Parathyroid adenoma (tissue), 2 donors: ENCODE data around the gene ZMIZ1.

Experiments
- H2AFZ ChIP-seq: fragments of 300-600 bp; sonication (generic); one replicate; pipeline ENCODE4 v1.7.0; 2017; ENCODE audit warnings: antibody characterized with exemption, mild to moderate bottlenecking
- H3K27ac ChIP-seq: fragments of 300-600 bp; sonication (generic); one replicate; pipeline ENCODE4 v1.7.0; 2017
- H3K27me3 ChIP-seq: fragments of 300-600 bp; sonication (generic); one replicate; pipeline ENCODE4 v1.7.0; 2017; ENCODE audit warnings: low read length; ENCODE audit not compliant: control insufficient read depth, insufficient read depth
- H3K36me3 ChIP-seq: fragments of 300-600 bp; sonication (generic); one replicate; pipeline ENCODE4 v1.7.0; 2017; ENCODE audit warnings: low read length; ENCODE audit not compliant: control insufficient read depth, insufficient read depth
- H3K4me1 ChIP-seq: fragments of 300-600 bp; sonication (generic); one replicate; pipeline ENCODE4 v1.7.0; 2017; ENCODE audit warnings: control low read depth
- H3K4me2 ChIP-seq: fragments of 300-600 bp; sonication (generic); one replicate; pipeline ENCODE4 v1.7.0; 2017; ENCODE audit warnings: low read length
- H3K4me3 ChIP-seq: fragments of 300-600 bp; sonication (generic); one replicate; pipeline ENCODE4 v1.7.0; 2017; ENCODE audit warnings: low read depth, low read length
- H3K79me2 ChIP-seq: fragments of 300-600 bp; sonication (generic); one replicate; pipeline ENCODE4 v1.7.0; 2017; ENCODE audit warnings: control low read depth
- H3K9ac ChIP-seq: fragments of 300-600 bp; sonication (generic); one replicate; pipeline ENCODE4 v1.7.0; 2017; ENCODE audit warnings: mild to moderate bottlenecking
- H3K9me3 ChIP-seq: fragments of 300-600 bp; sonication (generic); one replicate; pipeline ENCODE4 v1.7.0; 2017; ENCODE audit warnings: low read length; ENCODE audit not compliant: control insufficient read depth
- CTCF ChIP-seq: fragments of 300-600 bp; sonication (generic); IDR thresholded peaks from one replicate; pipeline ENCODE4 v1.7.0; 2017; ENCODE audit warnings: antibody characterized with exemption, mild to moderate bottlenecking
- donor health status: primary hyperparathyroidism.

Gene ZMIZ1

DNA sequence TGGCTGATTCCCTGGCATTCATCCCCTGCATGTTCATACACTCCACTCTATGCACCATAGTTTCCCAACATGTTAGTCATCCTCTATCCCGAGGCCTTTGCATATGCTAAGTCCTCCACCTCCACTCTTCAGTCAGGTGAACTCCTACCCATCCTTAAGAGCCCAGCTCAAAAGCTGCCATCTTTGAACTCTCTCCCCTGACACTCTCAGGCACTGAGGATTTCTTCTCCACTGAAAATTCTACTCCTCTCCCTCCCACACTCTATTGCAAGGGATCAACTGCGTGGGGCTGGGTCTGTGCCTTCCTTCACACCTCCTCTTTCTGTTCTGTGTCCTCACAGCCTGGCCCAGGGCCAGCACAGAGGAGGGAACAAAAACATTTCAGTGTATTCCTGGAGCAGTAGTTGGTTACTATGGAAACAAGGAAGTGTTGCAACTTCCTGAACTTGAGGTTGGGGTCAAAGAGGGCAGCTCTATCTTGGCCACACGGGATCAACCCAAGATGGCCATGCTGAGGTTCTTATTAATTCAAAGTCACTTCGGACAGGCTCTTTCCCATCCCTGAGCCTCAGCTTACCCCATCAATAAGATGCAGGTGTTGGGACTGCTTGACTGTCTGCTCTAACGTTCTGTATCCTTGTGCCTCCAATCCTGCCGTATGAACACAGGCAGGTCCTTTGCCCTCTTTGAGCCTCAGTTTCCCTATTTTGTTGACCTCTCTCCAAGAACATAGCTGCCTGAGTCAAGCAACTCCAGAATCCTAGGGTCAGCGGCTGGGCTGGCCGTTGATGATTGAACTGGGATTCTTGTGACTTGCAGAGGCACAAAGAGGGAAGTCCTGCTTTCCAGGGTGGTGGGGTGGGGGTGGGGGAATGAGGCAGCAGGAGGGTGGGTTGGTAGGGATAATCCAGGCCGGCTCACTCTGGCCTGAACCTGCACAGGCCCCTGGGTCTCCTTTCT lies 15.5 kb downstream of the ZMIZ1 start:
- Histone ChIP-seq H3K4me1 (peaks cover 18% of the 10 kb centered on the region), H3K79me2 (peaks cover 70% of the 10 kb centered on the region), H3K4me2 (no peak overlapping the region), H3K4me3 (no peak overlapping the region), H3K27me3 (no peaks in the 10 kb centered on the region), H3K9ac (no peak overlapping the region), H3K27ac (no peak overlapping the region), H3K36me3 (no peaks in the 10 kb centered on the region), H3K9me3 (no peaks in the 10 kb centered on the region), H2AFZ (no peak overlapping the region)
- TF ChIP-seq CTCF, result no peak

- no peaks in the 10 kb centered on the region for H3K36me3 ChIP-seq
- no peak overlapping the region for H3K4me2 ChIP-seq
- H3K27me3 ChIP-seq, result no peaks in the 10 kb centered on the region
- no peak overlapping the region for H3K27ac ChIP-seq
- no peak overlapping the region for H3K9ac ChIP-seq
- TF ChIP-seq CTCF, result no peak
- peaks cover 65% of the 10 kb centered on the region for H3K79me2 ChIP-seq
- no peaks in the 10 kb centered on the region for H3K9me3 ChIP-seq
- peaks cover 14% of the 10 kb centered on the region for H3K4me1 ChIP-seq
- no peak overlapping the region for H3K4me3 ChIP-seq
- no peak overlapping the region for H2AFZ ChIP-seq
Observed at GRCh38 chr10:79084972-79085597, 16.3 kb downstream of the ZMIZ1 start.

GRCh38 chr10:79086822-79087221 lies 18.1 kb downstream of the ZMIZ1 start:
- H3K9ac ChIP-seq, result no peak overlapping the region
- peaks cover 19% of the 10 kb centered on the region for H3K4me1 ChIP-seq
- H2AFZ ChIP-seq, result no peak overlapping the region
- H3K79me2 ChIP-seq, result peaks cover 55% of the 10 kb centered on the region
- no peak for TF ChIP-seq CTCF
- H3K27ac ChIP-seq, result no peak overlapping the region
- no peaks in the 10 kb centered on the region for H3K9me3 ChIP-seq
- no peaks in the 10 kb centered on the region for H3K36me3 ChIP-seq
- H3K4me2 ChIP-seq, result no peak overlapping the region
- H3K27me3 ChIP-seq, result no peaks in the 10 kb centered on the region
- H3K4me3 ChIP-seq, result no peak overlapping the region

- no peak overlapping the region for H3K9ac ChIP-seq
Observed at GRCh38 chr10:79087721-79088120, 19.0 kb downstream of the ZMIZ1 start.

More at GRCh38 chr10:79087721-79088120, 19.0 kb downstream of the ZMIZ1 start:
- no peak for TF ChIP-seq CTCF
- no peak overlapping the region for H2AFZ ChIP-seq
- no peaks in the 10 kb centered on the region for H3K36me3 ChIP-seq
- no peaks in the 10 kb centered on the region for H3K9me3 ChIP-seq
- H3K4me2 ChIP-seq, result no peak overlapping the region
- no peaks in the 10 kb centered on the region for H3K27me3 ChIP-seq
- no peak overlapping the region for H3K4me3 ChIP-seq
- H3K79me2 ChIP-seq, result peaks cover 54% of the 10 kb centered on the region
- H3K27ac ChIP-seq, result no peak overlapping the region
- H3K4me1 ChIP-seq, result peaks cover 19% of the 10 kb centered on the region
